ENCODE data around the gene C10orf67. TPM values are rescaled to one million over a fixed set of nuclear protein-coding genes. Genes with fewer than 3 reads are reported as not detected.

Gene C10orf67
- total RNA-seq, 2 donors from 2014 or later = 0.52 TPM; not detected in 1

- ATAC-seq = no peak
- WGBS, 2 donors = 28 to 32% methylated on average over 9 to 14 of the region's 14 CpGs
- Histone ChIP-seq H3K27me3 (no peaks in the 10 kb centered on the region), H3K4me1 (peaks cover 28% of the 10 kb centered on the region), H3K9me3 (no peaks in the 10 kb centered on the region), H3K4me3 (no peak overlapping the region), H3K27ac (no peak overlapping the region), H3K36me3 (replicated peaks in 1 of 2; ENCODE audit: insufficient read depth in 1 of 2, low read depth in 2 of 2) (no peaks in the 10 kb centered on the region)
- intact Hi-C loops (cut with DNase I) = loop anchor here (5.0 kb wide), 1 partner anchor 140 kb away; no protein-coding TSS in a partner anchor
- DNase-seq = no peak
- TF ChIP-seq, protein P1, sequence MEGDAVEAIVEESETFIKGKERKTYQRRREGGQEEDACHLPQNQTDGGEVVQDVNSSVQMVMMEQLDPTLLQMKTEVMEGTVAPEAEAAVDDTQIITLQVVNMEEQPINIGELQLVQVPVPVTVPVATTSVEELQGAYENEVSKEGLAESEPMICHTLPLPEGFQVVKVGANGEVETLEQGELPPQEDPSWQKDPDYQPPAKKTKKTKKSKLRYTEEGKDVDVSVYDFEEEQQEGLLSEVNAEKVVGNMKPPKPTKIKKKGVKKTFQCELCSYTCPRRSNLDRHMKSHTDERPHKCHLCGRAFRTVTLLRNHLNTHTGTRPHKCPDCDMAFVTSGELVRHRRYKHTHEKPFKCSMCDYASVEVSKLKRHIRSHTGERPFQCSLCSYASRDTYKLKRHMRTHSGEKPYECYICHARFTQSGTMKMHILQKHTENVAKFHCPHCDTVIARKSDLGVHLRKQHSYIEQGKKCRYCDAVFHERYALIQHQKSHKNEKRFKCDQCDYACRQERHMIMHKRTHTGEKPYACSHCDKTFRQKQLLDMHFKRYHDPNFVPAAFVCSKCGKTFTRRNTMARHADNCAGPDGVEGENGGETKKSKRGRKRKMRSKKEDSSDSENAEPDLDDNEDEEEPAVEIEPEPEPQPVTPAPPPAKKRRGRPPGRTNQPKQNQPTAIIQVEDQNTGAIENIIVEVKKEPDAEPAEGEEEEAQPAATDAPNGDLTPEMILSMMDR (IDR thresholded peaks at IDR 0.05) = no peak
- TF ChIP-seq POLR2A (IDR thresholded peaks at IDR 0.05) = no peak
Measured at GRCh38 chr10:23157239-23157681, 187.3 kb downstream of the C10orf67 start.

DNA sequence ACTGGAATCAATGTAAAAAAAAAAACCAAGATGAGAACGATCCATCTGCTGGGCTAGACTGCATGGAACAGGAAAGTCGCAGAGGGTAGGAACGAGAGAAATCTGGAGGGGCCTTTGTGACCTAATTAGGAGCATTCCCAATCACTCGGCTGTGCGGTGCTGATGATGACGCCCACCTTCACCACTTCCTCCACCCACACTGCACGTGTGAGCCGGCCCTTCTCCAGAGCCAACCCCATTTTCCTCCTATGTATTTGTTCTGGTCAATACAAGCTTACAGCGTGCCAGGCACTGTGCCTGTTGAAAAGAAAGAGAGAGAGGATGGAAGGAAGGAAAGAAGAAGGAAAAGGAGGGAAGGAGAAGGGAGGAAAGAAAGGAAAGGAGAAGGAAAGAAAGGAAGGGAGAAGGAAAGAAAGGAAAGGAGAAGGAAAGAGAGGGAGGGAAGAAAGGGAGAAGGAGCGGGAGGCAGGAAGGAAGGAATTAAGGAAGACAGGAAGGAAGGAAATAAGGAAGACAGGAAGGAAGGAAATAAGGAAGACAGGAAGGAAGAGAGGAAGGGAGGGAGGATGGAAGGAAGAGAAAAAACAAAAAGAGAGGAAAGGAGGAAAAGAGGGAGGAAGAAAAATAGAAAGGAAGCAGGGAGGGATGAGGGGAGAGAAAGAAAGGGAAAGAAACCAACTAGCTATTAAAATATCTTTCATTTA lies 188.0 kb downstream of the C10orf67 start:
- intact Hi-C loops (cut with DNase I) = loop anchor here (5.0 kb wide), 1 partner anchor 141 kb away; no protein-coding TSS in a partner anchor
- WGBS, 2 donors = 54 to 56% methylated on average over 10 of the region's 10 CpGs
- H3K27ac ChIP-seq = no peak overlapping the region
- TF ChIP-seq POLR2A (IDR thresholded peaks at IDR 0.05) = no peak
- TF ChIP-seq, protein P1 (IDR thresholded peaks at IDR 0.05) = no peak
- H3K27me3 ChIP-seq = no peaks in the 10 kb centered on the region
- no peaks in the 10 kb centered on the region for H3K9me3 ChIP-seq
- peaks cover 21% of the 10 kb centered on the region for H3K4me1 ChIP-seq
- no peak overlapping the region for H3K4me3 ChIP-seq
- ATAC-seq (no peak), DNase-seq (no peak)
- H3K36me3 ChIP-seq (replicated peaks in 1 of 2; ENCODE audit: insufficient read depth in 1 of 2, low read depth in 2 of 2) = no peaks in the 10 kb centered on the region

- intact Hi-C loops (cut with DNase I) = loop anchor here (5.0 kb wide), 1 partner anchor 142 kb away; no protein-coding TSS in a partner anchor
- no peak for DNase-seq
- no peak for ATAC-seq
- no peak overlapping the region for H3K27ac ChIP-seq
- no peaks in the 10 kb centered on the region for H3K36me3 ChIP-seq (replicated peaks in 1 of 2; ENCODE audit: insufficient read depth in 1 of 2, low read depth in 2 of 2)
- H3K9me3 ChIP-seq = no peaks in the 10 kb centered on the region
- no peaks in the 10 kb centered on the region for H3K27me3 ChIP-seq
- no peak for TF ChIP-seq POLR2A (IDR thresholded peaks at IDR 0.05)
- TF ChIP-seq, protein P1 (IDR thresholded peaks at IDR 0.05) = no peak
- 82 to 86% methylated on average over 6 to 7 of the region's 7 CpGs for WGBS, 2 donors
- H3K4me1 ChIP-seq = peaks cover 16% of the 10 kb centered on the region
- H3K4me3 ChIP-seq = no peak overlapping the region
Measured at GRCh38 chr10:23155169-23155568, 189.4 kb downstream of the C10orf67 start.

MicroRNAs encoded within 50 kb of the gene (microRNA counts, 767-probe panel; counts per million panel counts)
- 0 to 736 counts per million in 2 donors for microRNA hsa-miR-1254

Small RNA genes lying within 50 kb of the gene (microRNA-seq; reads per million reads assigned to microRNA genes)
- gene MIR1254-2 (ENCODE audit: borderline number of aligned reads in 2 of 2, borderline replicate concordance in 2 of 2) = 0 reads per million in 2 donors

Small RNA genes lying within 50 kb of the gene (small RNA-seq; reads per million reads assigned to genes)
- gene MIR1254-2 (not detected), gene RF00561 (not detected)

Other genes with a start within 250 kb of the C10orf67 start
- 1 to 10 TPM; 4.9 to 6.3 TPM for gene MSRB2, start 249.2 kb downstream of the C10orf67 start, total RNA-seq
- gene PTF1A, start 152.5 kb downstream of the C10orf67 start, total RNA-seq = 100 to 1,000 TPM in 1 of 2 donors, 10 to 100 TPM in 1; 48.3 to 138 TPM
- gene OTUD1, start 94.3 kb upstream of the C10orf67 start, total RNA-seq = 10 to 100 TPM in 1 of 2 donors, 1 to 10 TPM in 1; 7.8 to 10.5 TPM